Measurements from ENCODE around the gene SAMHD1.

DNA sequence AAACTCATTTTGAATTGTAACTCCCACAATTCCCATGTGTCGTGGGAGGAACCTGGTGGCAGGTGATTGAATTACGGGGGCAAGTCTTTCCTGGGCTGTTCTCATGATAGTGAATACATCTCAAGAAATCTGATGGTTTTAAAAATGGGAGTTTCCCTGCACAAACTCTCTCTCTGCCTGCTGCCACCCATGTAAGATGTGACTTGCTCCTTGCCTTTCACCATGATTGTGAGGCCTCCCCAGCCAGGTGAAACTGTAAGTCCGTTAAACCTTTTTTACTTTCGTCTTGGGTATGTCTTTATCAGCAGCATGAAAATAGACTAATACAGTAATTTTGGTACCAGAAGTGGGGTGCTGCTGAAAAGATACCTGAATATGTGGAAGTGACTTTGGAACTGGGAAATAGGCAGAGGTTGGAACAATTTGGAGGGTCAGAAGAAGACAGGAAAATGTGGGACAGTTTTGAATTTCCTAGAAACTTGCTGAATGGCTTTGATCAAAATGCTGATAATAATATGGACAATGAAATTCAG, 41.4 kb upstream of the SAMHD1 start:
- TF ChIP-seq TAF1 (IDR thresholded peaks at IDR 0.05; ENCODE audit: borderline replicate concordance, low read depth, low read length) (no peak), POLR2A (IDR thresholded peaks at IDR 0.05; ENCODE audit: low read depth, low read length) (no peak)

Data from GM12892 (cell line).